DOHH2 (cell line): ENCODE results near the gene TMPRSS9.

Source experiments
- H3F3A ChIP-seq: fragments of 200-600 bp; sonication (generic), shearing (Covaris generic); 2 replicates; pipeline ENCODE4 v1.6.0; 2016; ENCODE audit warnings: antibody characterized with exemption, mild to moderate bottlenecking; ENCODE audit not compliant: control insufficient read depth, insufficient read depth
- H3K27ac ChIP-seq: fragments of 200-600 bp; sonication (generic); 2 replicates; pipeline ENCODE4 v1.5.1; 2014; ENCODE audit warnings: low read depth, mild to moderate bottlenecking, low read length, moderate library complexity
- H3K27me3 ChIP-seq: fragments of 200-600 bp; sonication (generic); 2 replicates; pipeline ENCODE4 v1.6.1; 2014; ENCODE audit warnings: mild to moderate bottlenecking, low read length, mixed read lengths; ENCODE audit not compliant: control insufficient read depth
- H3K36me3 ChIP-seq: fragments of 200-600 bp; sonication (generic); 2 replicates; pipeline ENCODE4 v1.6.1; 2014; ENCODE audit warnings: mild to moderate bottlenecking, low read length, moderate library complexity, mixed read lengths; ENCODE audit not compliant: control insufficient read depth
- H3K4me1 ChIP-seq: fragments of 200-600 bp; sonication (generic); 2 replicates; pipeline ENCODE4 v1.6.1; 2014; ENCODE audit warnings: mild to moderate bottlenecking, low read length, mixed read lengths; ENCODE audit not compliant: control insufficient read depth
- H3K4me2 ChIP-seq: fragments of 200-600 bp; sonication (generic); 2 replicates; pipeline ENCODE4 v1.6.0; 2014; ENCODE audit warnings: mild to moderate bottlenecking, low read length, moderate library complexity
- H3K4me3 ChIP-seq: fragments of 200-600 bp; sonication (generic); 2 replicates; pipeline ENCODE4 v1.5.1; 2014; ENCODE audit warnings: mild to moderate bottlenecking, low read length, mixed read lengths
- H3K79me2 ChIP-seq: fragments of 200-600 bp; sonication (generic); 2 replicates; pipeline ENCODE4 v1.6.1; 2014; ENCODE audit warnings: mild to moderate bottlenecking, low read length, mixed read lengths; ENCODE audit not compliant: control insufficient read depth
- H3K9me2 ChIP-seq: fragments of 200-600 bp; sonication (generic); replicated peaks from 2 replicates; pipeline ENCODE4 v1.6.1; 2014; ENCODE audit warnings: mild to moderate bottlenecking, low read length, mixed read lengths; ENCODE audit not compliant: control insufficient read depth
- H3K9me3 ChIP-seq: fragments of 200-600 bp; sonication (generic); 2 replicates; pipeline ENCODE4 v1.6.1; 2014; ENCODE audit warnings: antibody characterized with exemption, low read length, mixed read lengths; ENCODE audit not compliant: control insufficient read depth, insufficient read depth
- H4K20me1 ChIP-seq: fragments of 200-600 bp; sonication (generic); 2 replicates; pipeline ENCODE4 v1.6.0; 2014; ENCODE audit warnings: low read depth, mild to moderate bottlenecking, antibody characterized with exemption, low read length, moderate library complexity; ENCODE audit not compliant: control insufficient read depth, insufficient read depth
- EZH2phosphoT487 ChIP-seq: fragments of 200-600 bp; sonication (generic); IDR thresholded peaks from 2 replicates; pipeline ENCODE4 v1.6.1; 2017; ENCODE audit warnings: borderline replicate concordance, mild to moderate bottlenecking, antibody characterized with exemption, low read length, moderate library complexity, mixed read lengths
- TF ChIP-seq, protein P1 (sequence below): fragments of 200-600 bp; sonication (generic); IDR thresholded peaks from one replicate; pipeline ENCODE4 v1.5.1; 2014; ENCODE audit warnings: antibody characterized with exemption, mild to moderate bottlenecking, low read depth, low read length; ENCODE audit not compliant: poor library complexity, severe bottlenecking

TMPRSS9 gene

DNA sequence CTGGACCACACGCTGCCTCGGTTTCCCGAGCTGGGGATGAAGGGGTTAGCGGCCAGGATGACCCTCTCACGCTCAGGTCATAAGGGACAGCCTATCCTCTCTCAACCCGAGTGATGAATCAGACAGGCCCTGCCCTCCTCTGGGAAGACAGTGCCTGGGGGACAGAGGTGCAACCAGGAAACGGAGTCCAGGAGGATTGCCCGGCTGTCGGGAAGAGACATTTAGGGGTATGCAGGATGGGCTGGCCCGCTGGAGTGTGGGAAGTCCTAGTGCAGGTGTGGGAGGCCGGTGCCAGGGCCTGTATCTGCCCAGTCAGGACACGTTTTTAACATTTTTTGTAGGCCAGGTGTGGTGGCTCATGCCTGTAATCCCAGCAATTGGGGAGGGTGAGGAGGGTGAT, 40.0 kb upstream of the TMPRSS9 start:
- H3F3A ChIP-seq: 0 out of 2 replicates have a peak, but pooled peaks cover 3% of the 10 kb centered on the region
- H3K9me2 ChIP-seq: no peaks in the 10 kb centered on the region
- no peak overlapping the region for H3K4me2 ChIP-seq
- peaks cover 12% of the 10 kb centered on the region for H3K79me2 ChIP-seq
- no peaks in the 10 kb centered on the region for H4K20me1 ChIP-seq
- no peak overlapping the region for H3K4me3 ChIP-seq
- peaks cover 7% of the 10 kb centered on the region for H3K9me3 ChIP-seq
- peaks cover 34% of the 10 kb centered on the region for H3K36me3 ChIP-seq
- TF ChIP-seq, protein P1, sequence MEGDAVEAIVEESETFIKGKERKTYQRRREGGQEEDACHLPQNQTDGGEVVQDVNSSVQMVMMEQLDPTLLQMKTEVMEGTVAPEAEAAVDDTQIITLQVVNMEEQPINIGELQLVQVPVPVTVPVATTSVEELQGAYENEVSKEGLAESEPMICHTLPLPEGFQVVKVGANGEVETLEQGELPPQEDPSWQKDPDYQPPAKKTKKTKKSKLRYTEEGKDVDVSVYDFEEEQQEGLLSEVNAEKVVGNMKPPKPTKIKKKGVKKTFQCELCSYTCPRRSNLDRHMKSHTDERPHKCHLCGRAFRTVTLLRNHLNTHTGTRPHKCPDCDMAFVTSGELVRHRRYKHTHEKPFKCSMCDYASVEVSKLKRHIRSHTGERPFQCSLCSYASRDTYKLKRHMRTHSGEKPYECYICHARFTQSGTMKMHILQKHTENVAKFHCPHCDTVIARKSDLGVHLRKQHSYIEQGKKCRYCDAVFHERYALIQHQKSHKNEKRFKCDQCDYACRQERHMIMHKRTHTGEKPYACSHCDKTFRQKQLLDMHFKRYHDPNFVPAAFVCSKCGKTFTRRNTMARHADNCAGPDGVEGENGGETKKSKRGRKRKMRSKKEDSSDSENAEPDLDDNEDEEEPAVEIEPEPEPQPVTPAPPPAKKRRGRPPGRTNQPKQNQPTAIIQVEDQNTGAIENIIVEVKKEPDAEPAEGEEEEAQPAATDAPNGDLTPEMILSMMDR: no peak
- no peak for TF ChIP-seq EZH2phosphoT487
- no peak overlapping the region for H3K27ac ChIP-seq
- H3K27me3 ChIP-seq: no peaks in the 10 kb centered on the region
- H3K4me1 ChIP-seq: peaks cover 50% of the 10 kb centered on the region

DNA sequence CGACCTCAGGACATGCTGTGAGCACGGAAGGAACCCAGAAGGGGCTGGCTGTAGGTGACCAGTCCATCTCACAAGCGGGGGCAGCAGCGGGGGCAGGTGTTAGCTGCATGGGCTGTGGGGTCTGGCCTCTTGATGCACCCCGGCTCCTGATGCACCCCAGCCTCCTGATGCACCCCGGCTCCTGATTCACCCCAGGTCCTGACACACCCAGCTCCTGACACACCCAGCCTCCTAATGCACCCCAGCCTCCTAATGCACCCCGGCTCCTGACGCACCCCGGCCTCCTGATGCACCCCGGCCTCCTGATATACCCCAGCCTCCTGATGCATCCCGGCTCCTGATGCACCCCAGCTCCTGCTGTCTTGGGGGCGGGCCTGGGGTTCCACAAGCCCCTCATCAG, 39.1 kb upstream of the TMPRSS9 start:
- no peak overlapping the region for H3K4me2 ChIP-seq
- no peaks in the 10 kb centered on the region for H3K9me2 ChIP-seq
- no peak for TF ChIP-seq EZH2phosphoT487
- TF ChIP-seq, protein P1: no peak
- peaks cover 43% of the 10 kb centered on the region for H3K36me3 ChIP-seq
- H3K27ac ChIP-seq: no peak overlapping the region
- peaks cover 20% of the 10 kb centered on the region for H3K79me2 ChIP-seq
- H3K4me1 ChIP-seq: peaks cover 53% of the 10 kb centered on the region
- H3K27me3 ChIP-seq: no peaks in the 10 kb centered on the region
- 0 out of 2 replicates have a peak, but pooled peaks cover 3% of the 10 kb centered on the region for H3F3A ChIP-seq
- H3K4me3 ChIP-seq: no peak overlapping the region
- H4K20me1 ChIP-seq: no peaks in the 10 kb centered on the region
- no peaks in the 10 kb centered on the region for H3K9me3 ChIP-seq

DNA sequence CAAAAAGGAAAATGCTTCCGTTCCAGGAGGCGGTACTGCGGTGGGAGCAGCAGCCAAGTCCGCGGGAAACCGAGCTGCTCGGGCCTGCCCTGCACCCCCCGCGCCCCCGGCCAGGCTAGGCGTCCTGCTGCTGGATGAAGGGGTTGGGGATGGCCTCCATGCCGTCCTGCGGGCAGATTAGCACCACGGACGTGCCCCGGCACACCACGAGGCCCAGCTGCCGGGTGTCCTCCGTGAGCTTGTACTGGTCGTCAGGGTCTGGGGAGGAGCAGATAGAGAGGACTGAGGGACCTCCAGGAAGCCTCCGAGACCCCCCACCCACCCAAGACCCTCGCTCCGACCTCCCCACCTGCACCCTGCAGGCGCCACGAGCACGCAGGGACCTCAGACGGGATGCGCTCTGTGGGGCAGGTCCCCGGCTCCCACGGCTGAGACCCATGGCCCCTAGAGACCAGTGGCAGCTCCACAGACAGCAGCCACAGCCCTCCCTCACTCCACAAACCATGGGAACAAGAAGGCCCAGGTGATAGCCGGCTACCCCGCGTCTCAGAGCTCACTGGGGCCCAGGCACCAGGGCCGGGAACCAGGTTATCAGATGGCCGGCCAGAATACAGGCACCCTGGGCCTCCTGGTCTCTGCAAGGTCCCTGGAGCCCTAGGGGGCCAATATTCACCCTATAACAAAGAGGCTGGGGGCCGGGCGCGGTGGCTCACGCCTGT, 38.3 kb upstream of the TMPRSS9 start:
- peaks cover 49% of the 10 kb centered on the region for H3K36me3 ChIP-seq
- no peak overlapping the region for H3K4me2 ChIP-seq
- H3K4me3 ChIP-seq: no peak overlapping the region
- no peaks in the 10 kb centered on the region for H3K9me3 ChIP-seq
- H3K4me1 ChIP-seq: peaks cover 53% of the 10 kb centered on the region
- H3K27me3 ChIP-seq: no peaks in the 10 kb centered on the region
- no peaks in the 10 kb centered on the region for H3K9me2 ChIP-seq
- peaks cover 1% of the 10 kb centered on the region for H4K20me1 ChIP-seq
- H3F3A ChIP-seq: 0 out of 2 replicates have a peak, but pooled peaks cover 3% of the 10 kb centered on the region
- no peak for TF ChIP-seq EZH2phosphoT487
- TF ChIP-seq, protein P1: no peak
- H3K27ac ChIP-seq: no peak overlapping the region
- H3K79me2 ChIP-seq: peaks cover 28% of the 10 kb centered on the region
